NOMO-1 (cell line): Measurements from ENCODE around the gene YPEL3.
A peak's percentile ranks its signal among the peaks of the same experiment; 100 is the strongest.

Experiments used
- DNase-seq, 2 experiments: peaks; one replicate each; lab custom pipeline; 2025; ENCODE audit not compliant: unreplicated experiment in 2 of 2; lab: John Stamatoyannopoulos, UW

The YPEL3 gene

GRCh38 chr16:30091474-30092372 lies 4.3 kb downstream of the YPEL3 start, which contains the start of gene TBX6:
TSS of gene TBX6 (minus strand) at chr16:30091924. CDS start at chr16:30091193, 731 bp downstream.
- peak; percentile 90 to 92 for DNase-seq

- DNase-seq = no peak
Measured at GRCh38 chr16:30090610-30091331, 5.2 kb downstream of the YPEL3 start.

- DNase-seq = no peak
Measured at GRCh38 chr16:30088832-30089624, 7.0 kb downstream of the YPEL3 start.

DNA sequence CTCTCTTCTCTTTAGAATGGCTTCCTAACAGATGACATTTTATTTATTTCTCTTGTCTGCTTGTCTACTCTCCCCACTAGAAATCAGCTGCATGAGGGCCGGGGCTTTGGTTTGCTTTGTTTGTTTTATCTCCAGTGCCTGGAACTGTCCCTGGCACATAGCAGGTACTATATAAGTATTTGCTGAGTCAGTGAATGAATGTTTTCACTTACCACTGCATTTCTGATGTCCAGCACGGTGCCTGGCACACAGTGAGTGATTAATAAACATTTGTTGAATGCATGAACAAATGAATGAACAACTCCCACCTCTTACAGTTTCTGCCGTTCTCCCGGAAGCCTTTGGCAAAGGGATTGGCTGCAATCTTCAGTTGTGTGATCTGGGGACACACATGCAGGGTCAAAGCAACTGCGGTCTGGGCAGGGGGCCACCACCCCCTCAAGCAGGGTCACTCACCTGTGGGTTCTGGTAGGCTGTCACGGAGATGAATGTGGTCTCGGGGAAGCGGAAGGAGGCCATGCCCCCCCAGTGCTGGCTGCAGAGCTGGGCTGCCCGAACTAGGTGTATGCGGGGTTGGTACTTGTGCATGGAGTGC lies 7.7 kb downstream of the YPEL3 start:
- no peak for DNase-seq

GRCh38 chr16:30087181-30087898 lies 8.7 kb downstream of the YPEL3 start:
- peak; percentile 72 to 85 for DNase-seq

DNA sequence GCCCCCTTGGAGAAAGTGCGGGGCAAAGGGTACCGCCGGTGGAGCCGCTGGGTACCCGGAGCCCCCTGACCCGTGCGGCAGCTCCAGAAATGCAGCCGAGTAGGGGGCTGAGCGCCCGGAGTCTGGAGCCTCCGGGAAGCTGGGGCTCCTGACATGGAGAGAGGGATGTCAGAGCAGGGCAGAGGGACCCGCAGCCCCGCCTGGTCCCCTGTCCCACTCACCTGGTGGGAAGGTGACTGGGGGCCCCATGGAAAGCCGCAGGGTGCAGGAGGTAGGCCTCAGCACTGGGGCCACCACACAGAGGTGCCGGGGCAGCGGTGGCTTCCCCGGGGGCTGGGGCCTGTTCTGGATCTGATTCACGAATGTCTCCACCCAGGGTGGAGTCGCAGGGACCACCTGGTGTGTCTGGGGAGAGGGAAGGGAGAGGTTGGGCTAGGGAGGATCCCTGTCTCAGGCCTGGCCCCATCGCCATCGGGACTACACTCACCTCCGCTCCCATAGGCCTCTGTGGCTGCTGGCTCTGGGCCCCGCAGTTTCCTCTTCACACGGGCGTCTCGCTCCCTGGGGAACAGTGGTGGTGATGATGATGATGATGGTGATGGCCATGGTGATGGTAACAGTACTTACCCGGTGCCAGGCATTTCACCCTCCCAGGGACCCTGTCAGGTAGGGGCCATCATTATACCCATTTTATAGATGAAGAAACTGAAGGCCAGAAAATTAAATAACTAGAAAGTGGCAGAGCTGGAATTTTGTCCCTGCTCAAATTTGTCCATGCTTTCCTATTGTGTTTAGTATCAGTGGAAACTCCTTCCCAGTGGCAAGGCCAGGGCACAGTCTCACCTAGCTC lies 9.5 kb downstream of the YPEL3 start:
- DNase-seq = no peak

- DNase-seq = no peak
Measured at GRCh38 chr16:30085820-30086219, 10.2 kb downstream of the YPEL3 start.

- no peak for DNase-seq
Measured at GRCh38 chr16:30085247-30085646, 10.8 kb downstream of the YPEL3 start.

DNA sequence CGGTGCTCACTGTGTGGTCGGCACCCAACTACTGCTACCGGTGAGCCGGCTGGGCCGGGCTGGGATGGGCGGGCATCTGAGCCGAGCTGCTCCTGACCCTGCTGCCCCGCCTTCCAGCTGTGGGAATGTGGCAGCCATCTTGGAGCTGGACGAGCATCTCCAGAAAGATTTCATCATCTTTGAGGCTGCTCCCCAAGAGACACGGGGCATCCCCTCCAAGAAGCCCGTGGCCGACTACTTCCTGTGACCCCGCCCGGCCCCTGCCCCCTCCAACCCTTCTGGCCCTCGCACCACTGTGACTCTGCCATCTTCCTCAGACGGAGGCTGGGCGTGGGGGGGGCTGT lies 11.2 kb downstream of the YPEL3 start:
- DNase-seq = no peak

DNA sequence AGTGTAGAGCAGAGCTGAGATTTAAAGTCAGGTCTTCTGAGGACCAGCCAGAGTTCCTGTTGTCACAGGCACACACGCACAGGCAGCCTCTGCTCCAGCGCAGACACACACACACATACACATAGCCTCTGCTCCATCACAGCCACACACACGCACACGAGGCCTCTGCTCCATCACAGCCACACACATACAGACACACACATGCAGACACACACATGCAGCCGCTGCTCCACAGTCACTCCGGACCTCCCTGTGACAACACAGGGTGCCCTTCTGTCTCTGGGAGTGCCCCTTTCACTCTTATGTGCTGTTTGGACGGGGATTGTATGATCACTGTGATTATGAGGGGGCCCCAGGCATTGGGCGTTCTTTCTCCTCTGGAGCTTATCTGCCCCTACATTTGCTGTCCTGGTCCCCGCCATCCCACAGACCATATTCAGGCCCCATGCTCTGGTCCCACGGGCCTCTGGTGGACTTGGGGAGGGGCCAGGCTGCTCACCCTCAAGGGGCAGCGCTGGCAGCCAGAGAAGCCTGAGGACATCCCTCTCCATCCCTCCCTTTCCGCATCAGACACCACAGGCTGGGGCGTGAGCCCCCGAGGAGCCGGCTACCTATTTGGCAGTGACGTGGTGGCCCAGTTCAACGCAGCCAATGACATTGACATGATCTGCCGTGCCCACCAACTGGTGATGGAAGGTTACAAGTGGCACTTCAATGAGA lies 11.8 kb downstream of the YPEL3 start:
- DNase-seq = no peak

DNA sequence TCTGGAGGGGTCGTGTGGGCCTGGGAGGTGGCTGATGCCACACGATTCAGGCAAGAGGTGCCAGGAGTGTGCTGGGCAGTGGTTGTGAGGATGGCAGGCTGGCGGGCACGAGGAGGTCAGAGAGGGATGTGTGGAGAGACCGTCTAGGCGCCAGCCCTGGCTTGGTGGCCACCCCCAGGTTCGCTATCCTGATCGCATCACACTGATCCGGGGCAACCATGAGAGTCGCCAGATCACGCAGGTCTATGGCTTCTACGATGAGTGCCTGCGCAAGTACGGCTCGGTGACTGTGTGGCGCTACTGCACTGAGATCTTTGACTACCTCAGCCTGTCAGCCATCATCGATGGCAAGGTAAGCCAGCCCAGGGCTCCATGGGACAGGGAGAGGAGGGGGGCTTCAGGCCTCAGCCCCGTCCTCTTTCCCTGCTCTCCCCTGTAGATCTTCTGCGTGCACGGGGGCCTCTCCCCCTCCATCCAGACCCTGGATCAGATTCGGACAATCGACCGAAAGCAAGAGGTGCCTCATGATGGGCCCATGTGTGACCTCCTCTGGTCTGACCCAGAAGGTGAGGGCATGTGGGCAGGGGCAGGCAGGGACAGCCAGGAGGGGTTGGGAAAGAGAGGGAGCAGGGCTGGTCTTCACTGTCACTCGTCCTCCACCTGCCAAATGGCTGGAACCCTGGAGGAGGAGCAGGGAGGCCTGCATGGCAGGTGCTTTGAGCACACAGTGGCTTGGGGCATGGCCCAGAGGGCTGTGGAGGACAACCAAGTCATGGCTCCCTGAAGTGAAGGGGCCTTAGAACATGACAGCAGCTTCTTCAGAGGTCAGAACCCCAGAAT lies 12.6 kb downstream of the YPEL3 start:
- no peak for DNase-seq

- no peak for DNase-seq
Measured at GRCh38 chr16:30082545-30083090, 13.4 kb downstream of the YPEL3 start.

GRCh38 chr16:30079480-30079879 lies 16.5 kb downstream of the YPEL3 start:
- DNase-seq = no peak

GRCh38 chr16:30078744-30079143 lies 17.3 kb downstream of the YPEL3 start:
- DNase-seq = no peak

DNA sequence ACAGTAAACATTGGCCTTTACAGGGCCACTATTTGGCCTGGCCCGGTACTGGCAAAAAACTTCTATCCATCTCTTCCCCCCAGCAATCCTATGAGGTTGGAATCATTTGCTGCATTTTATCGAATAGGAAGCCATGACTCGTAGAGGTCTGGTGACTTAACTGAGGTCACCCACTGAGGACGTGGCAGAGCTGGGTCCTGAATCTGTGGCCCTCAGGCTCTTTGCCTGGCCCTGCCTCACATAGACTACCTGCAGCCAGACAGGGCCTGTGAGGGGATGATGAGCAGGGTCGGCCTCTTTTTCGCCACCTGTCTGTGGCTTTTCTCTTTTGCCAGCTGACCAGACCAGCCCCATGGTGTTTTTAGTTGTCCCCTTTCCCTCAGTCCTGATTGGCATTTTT lies 18.4 kb downstream of the YPEL3 start:
- no peak for DNase-seq

- no peak for DNase-seq
Measured at GRCh38 chr16:30076276-30076791, 19.7 kb downstream of the YPEL3 start.
